B cell (primary cell): ENCODE data around the gene RAB11FIP2. TPM values are rescaled to one million over a fixed set of nuclear protein-coding genes. Genes with fewer than 3 reads are reported as not detected.

Source experiments
- ATAC-seq: fragments of 200-7000 bp; cut with Tn5 transposase; one replicate; pipeline ENCODE4 v1.10.0; 2021; ENCODE audit warnings: low read depth, mild to moderate bottlenecking, moderate number of reproducible peaks, moderate library complexity
- CTCF ChIA-PET: fragments of 350-600 bp; sonication (Branson Sonifier 250); formaldehyde crosslinking; loops from one replicate; lab custom pipeline; 2021; ENCODE audit warnings: antibody characterized with exemption, inconsistent platforms; lab: Charles Lee
- POLR2A ChIA-PET: fragments of 350-600 bp; sonication (Branson Sonifier 250); formaldehyde crosslinking; loops from one replicate; lab custom pipeline; 2021; ENCODE audit warnings: antibody characterized with exemption; lab: Charles Lee
- DNase-seq: peaks from one replicate; pipeline ENCODE4 v3.0.0; 2013
- H2AFZ ChIP-seq: 2 replicates; pipeline ENCODE4 v1.6.1; 2012; ENCODE audit warnings: mild to moderate bottlenecking, low read depth, low read length; ENCODE audit not compliant: insufficient read depth, poor library complexity, severe bottlenecking
- H3K27ac ChIP-seq, 2 donors: 1 replicate in 1 of 2; 2 replicates in 1 of 2; pipeline ENCODE4 v1.5.1; 2012 to 2013; ENCODE audit warnings: low read length in 2 of 2, mild to moderate bottlenecking in 2 of 2, moderate library complexity in 1 of 2
- H3K27me3 ChIP-seq, 4 experiments: fragments of 200-600 bp in 1 of 4; sonication (generic) in 1 of 4; replicated peaks in 1 of 4; 1 replicate in 2 of 4; 2 replicates in 2 of 4; pipeline versions ENCODE4 v1.6.1 to v1.7.0; 2013 to 2016; ENCODE audit warnings: low read length in 3 of 4, mild to moderate bottlenecking in 2 of 4, mixed read lengths in 1 of 4, moderate library complexity in 1 of 4; ENCODE audit not compliant: insufficient read depth in 4 of 4, control insufficient read depth in 3 of 4; ENCODE audit errors: control extremely low read depth in 1 of 4
- H3K36me3 ChIP-seq, 2 experiments: replicated peaks in 1 of 2; 1 replicate in 1 of 2; 2 replicates in 1 of 2; pipeline versions ENCODE4 v1.6.1 to v1.7.1; 2013; ENCODE audit warnings: low read length in 1 of 2; ENCODE audit not compliant: insufficient read depth in 2 of 2, control insufficient read depth in 1 of 2; ENCODE audit errors: control extremely low read depth in 1 of 2, extremely low read depth in 1 of 2
- H3K4me1 ChIP-seq, 2 donors: fragments of 200-600 bp in 1 of 2; sonication (generic) in 1 of 2; 1 replicate in 1 of 2; 2 replicates in 1 of 2; pipeline versions ENCODE4 v1.5.1 to v1.6.1; 2013 to 2017; ENCODE audit warnings: low read length in 2 of 2; ENCODE audit not compliant: control insufficient read depth in 2 of 2, insufficient read depth in 2 of 2
- H3K4me2 ChIP-seq: replicated peaks from 2 replicates; pipeline ENCODE3; 2012; ENCODE audit warnings: mild to moderate bottlenecking, low read depth, low read length; ENCODE audit not compliant: poor library complexity, severe bottlenecking
- H3K4me3 ChIP-seq, 5 experiments: fragments of 200-600 bp in 1 of 5; sonication (generic) in 1 of 5; 1 replicate in 3 of 5; 2 replicates in 2 of 5; pipeline versions ENCODE4 v1.5.1 to v1.7.0; 2011 to 2016; ENCODE audit warnings: low read length in 4 of 5, mild to moderate bottlenecking in 4 of 5, low read depth in 2 of 5, control low read depth in 1 of 5, moderate library complexity in 1 of 5; ENCODE audit not compliant: insufficient read depth in 1 of 5; ENCODE audit errors: control extremely low read depth in 1 of 5, extremely low read depth in 1 of 5
- H3K79me2 ChIP-seq: fragments of 200-600 bp; sonication (generic); one replicate; pipeline ENCODE4 v1.6.0; 2016; ENCODE audit warnings: low read length; ENCODE audit not compliant: control insufficient read depth, insufficient read depth
- H3K9ac ChIP-seq: fragments of 200-600 bp; sonication (generic); 2 replicates; pipeline ENCODE4 v1.6.1; 2017; ENCODE audit warnings: mild to moderate bottlenecking, low read length, moderate library complexity
- H3K9me3 ChIP-seq, 3 donors: one replicate each; pipeline versions ENCODE4 v1.6.1 to v1.7.1; 2013; ENCODE audit warnings: low read length in 2 of 3; ENCODE audit not compliant: control insufficient read depth in 2 of 3, insufficient read depth in 1 of 3; ENCODE audit errors: control extremely low read depth in 1 of 3
- H4K20me1 ChIP-seq: 2 replicates; pipeline ENCODE4 v1.6.0; 2012; ENCODE audit warnings: mild to moderate bottlenecking, low read length; ENCODE audit not compliant: insufficient read depth, control insufficient read depth, poor library complexity, severe bottlenecking
- H3K27ac Mint-ChIP-seq: one replicate; pipeline ENCODE4 v1.8.0; 2021; ENCODE audit warnings: mixed read lengths
- H3K27me3 Mint-ChIP-seq: one replicate; pipeline ENCODE4 v1.8.0; 2021; ENCODE audit warnings: mixed read lengths
- H3K4me1 Mint-ChIP-seq: one replicate; pipeline ENCODE4 v1.8.0; 2021; ENCODE audit warnings: mixed read lengths
- H3K4me3 Mint-ChIP-seq: one replicate; pipeline ENCODE4 v1.8.0; 2021; ENCODE audit warnings: mixed read lengths
- H3K9me3 Mint-ChIP-seq: one replicate; pipeline ENCODE4 v1.8.0; 2022; ENCODE audit warnings: mixed read lengths; ENCODE audit not compliant: insufficient read depth
- EZH2 ChIP-seq: IDR thresholded peaks from 2 replicates; pipeline ENCODE4 v1.6.1; 2012; ENCODE audit warnings: borderline replicate concordance, low read depth, mild to moderate bottlenecking, moderate library complexity, low read length; ENCODE audit not compliant: insufficient read depth, poor library complexity, severe bottlenecking
- WGBS: methylation state at CpG from one replicate; pipeline ENCODE4 v1.1.5; 2013; ENCODE audit warnings: missing lambda C conversion rate; ENCODE audit not compliant: insufficient coverage; 5-methylcytosine and 5-hydroxymethylcytosine counted together
- intact Hi-C: fragments of 100-400 bp; cut with micrococcal nuclease; formaldehyde crosslinking; loops from one replicate; pipeline ENCODE4 v1.10.0; 2022
- polyA plus RNA-seq: library from polyadenylated mRNA; depleted of rRNA; stranded (reverse); fragments of >200 nt; gene quantifications from 2 replicates; pipeline ENCODE4 v1.2.3, GENCODE V29; 2012
- total RNA-seq, 2 donors: library from RNA; stranded (reverse); fragments of 120-200 nt in 1 of 2; gene quantifications; 1 replicate in 1 of 2; 2 replicates in 1 of 2; pipeline versions ENCODE4 v1.2.3 to v1.2.4, GENCODE V29; 2013 to 2022
- TF ChIP-seq, protein P1 (sequence below): fragments of 200-600 bp; IDR thresholded peaks from one replicate; pipeline ENCODE4 v1.8.0; 2022; ENCODE audit warnings: antibody characterized with exemption, mild to moderate bottlenecking

Gene RAB11FIP2
- total and polyA plus RNA-seq, 2 donors (not counting 1 experiment from before 2014, with no cell fraction given) = 5.6 to 33.6 TPM

DNA sequence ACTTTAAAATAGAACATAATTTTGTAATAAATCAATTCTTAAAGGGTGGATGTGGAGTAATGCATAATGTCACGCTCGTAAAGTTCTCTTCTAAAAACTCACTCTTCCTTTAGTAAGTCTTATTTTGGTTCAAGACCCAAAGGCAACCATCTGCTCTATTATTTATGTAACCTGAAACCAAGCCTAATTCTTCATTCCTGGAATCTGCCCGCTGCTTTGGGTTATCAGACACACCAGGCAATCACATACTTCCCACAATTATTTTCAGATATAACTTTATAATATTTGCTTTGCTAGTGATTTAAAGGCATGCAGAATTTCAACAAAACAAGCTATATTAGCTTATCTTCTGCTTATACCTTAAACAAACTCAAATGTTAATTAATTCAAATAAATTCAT is 39.0 kb downstream of the RAB11FIP2 start:
- TF ChIP-seq, protein P1, sequence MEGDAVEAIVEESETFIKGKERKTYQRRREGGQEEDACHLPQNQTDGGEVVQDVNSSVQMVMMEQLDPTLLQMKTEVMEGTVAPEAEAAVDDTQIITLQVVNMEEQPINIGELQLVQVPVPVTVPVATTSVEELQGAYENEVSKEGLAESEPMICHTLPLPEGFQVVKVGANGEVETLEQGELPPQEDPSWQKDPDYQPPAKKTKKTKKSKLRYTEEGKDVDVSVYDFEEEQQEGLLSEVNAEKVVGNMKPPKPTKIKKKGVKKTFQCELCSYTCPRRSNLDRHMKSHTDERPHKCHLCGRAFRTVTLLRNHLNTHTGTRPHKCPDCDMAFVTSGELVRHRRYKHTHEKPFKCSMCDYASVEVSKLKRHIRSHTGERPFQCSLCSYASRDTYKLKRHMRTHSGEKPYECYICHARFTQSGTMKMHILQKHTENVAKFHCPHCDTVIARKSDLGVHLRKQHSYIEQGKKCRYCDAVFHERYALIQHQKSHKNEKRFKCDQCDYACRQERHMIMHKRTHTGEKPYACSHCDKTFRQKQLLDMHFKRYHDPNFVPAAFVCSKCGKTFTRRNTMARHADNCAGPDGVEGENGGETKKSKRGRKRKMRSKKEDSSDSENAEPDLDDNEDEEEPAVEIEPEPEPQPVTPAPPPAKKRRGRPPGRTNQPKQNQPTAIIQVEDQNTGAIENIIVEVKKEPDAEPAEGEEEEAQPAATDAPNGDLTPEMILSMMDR = no peak
- no peak for TF ChIP-seq EZH2
- H3K27ac Mint-ChIP-seq = no peak overlapping the region
- Histone ChIP-seq H3K79me2 (no peaks in the 10 kb centered on the region), H3K9me3 (no peaks in the 10 kb centered on the region), H3K9ac (no peak overlapping the region), H3K4me1 (no peaks in the 10 kb centered on the region), H3K27ac (no peak overlapping the region), H3K36me3 (peaks cover 2 to 10% of the 10 kb centered on the region in 2 experiments), H3K4me2 (no peak overlapping the region), H4K20me1 (no peaks in the 10 kb centered on the region), H2AFZ (no peak overlapping the region), H3K4me3 (no peak overlapping the region), H3K27me3 (no peaks in the 10 kb centered on the region)
- no peaks in the 10 kb centered on the region for H3K4me1 Mint-ChIP-seq
- no CpG with 5 or more reads among the region's 3 CpGs for WGBS
- DNase-seq (no peak), ATAC-seq (no peak)
- no peak overlapping the region for H3K4me3 Mint-ChIP-seq
- POLR2A ChIA-PET = no interaction called here
- no peaks in the 10 kb centered on the region for H3K9me3 Mint-ChIP-seq
- no peaks in the 10 kb centered on the region for H3K27me3 Mint-ChIP-seq
- intact Hi-C loops = no loop called here
- CTCF ChIA-PET = no interaction called here

DNA sequence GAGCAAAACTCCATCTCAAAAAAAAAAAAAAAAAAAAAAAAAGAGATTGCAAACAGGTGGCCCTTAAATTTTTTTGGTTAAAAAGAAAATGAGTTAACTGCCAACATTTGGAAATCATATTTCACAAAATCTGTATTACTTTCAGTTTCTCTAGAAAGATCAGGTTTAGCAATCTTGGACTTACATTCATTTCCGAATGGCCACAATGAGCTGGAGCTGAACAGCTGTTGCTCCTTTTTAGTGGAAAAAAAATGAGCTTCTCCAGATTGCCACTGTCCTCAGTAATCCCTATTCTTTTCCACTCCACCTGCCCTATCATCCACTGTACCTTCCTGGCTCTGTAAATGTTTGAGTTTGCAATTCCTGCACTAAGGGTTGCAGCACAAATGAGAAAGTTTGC is 43.6 kb downstream of the RAB11FIP2 start:
- WGBS = 86% methylated on average over 1 of the region's 1 CpG
- no peak overlapping the region for H2AFZ ChIP-seq
- H3K4me2 ChIP-seq = no peak overlapping the region
- POLR2A ChIA-PET = no interaction called here
- no peak overlapping the region for H3K27ac ChIP-seq
- H3K9me3 Mint-ChIP-seq = no peaks in the 10 kb centered on the region
- H4K20me1 ChIP-seq = no peaks in the 10 kb centered on the region
- H3K4me1 Mint-ChIP-seq = no peaks in the 10 kb centered on the region
- no peaks in the 10 kb centered on the region for H3K9me3 ChIP-seq
- intact Hi-C loops = no loop called here
- CTCF ChIA-PET = no interaction called here
- peaks cover 0 to 7% of the 10 kb centered on the region in 2 experiments for H3K36me3 ChIP-seq
- H3K27me3 Mint-ChIP-seq = no peaks in the 10 kb centered on the region
- no peak for ATAC-seq
- H3K27ac Mint-ChIP-seq = no peak overlapping the region
- no peak for DNase-seq
- no peak for TF ChIP-seq EZH2
- TF ChIP-seq, protein P1 = no peak
- H3K27me3 ChIP-seq = no peaks in the 10 kb centered on the region
- no peak overlapping the region for H3K9ac ChIP-seq
- no peak overlapping the region for H3K4me3 Mint-ChIP-seq
- no peak overlapping the region for H3K4me3 ChIP-seq
- no peaks in the 10 kb centered on the region for H3K79me2 ChIP-seq
- H3K4me1 ChIP-seq = no peaks in the 10 kb centered on the region
